HK-2 (cell line): ENCODE data around the gene KCND1.
A peak's percentile ranks its signal among the peaks of the same experiment; 100 is the strongest.

ENCODE experiments used
- DNase-seq: peaks from one replicate; pipeline ENCODE4 v3.0.0-alpha.2; 2018; ENCODE audit not compliant: unreplicated experiment

KCND1 gene

DNA sequence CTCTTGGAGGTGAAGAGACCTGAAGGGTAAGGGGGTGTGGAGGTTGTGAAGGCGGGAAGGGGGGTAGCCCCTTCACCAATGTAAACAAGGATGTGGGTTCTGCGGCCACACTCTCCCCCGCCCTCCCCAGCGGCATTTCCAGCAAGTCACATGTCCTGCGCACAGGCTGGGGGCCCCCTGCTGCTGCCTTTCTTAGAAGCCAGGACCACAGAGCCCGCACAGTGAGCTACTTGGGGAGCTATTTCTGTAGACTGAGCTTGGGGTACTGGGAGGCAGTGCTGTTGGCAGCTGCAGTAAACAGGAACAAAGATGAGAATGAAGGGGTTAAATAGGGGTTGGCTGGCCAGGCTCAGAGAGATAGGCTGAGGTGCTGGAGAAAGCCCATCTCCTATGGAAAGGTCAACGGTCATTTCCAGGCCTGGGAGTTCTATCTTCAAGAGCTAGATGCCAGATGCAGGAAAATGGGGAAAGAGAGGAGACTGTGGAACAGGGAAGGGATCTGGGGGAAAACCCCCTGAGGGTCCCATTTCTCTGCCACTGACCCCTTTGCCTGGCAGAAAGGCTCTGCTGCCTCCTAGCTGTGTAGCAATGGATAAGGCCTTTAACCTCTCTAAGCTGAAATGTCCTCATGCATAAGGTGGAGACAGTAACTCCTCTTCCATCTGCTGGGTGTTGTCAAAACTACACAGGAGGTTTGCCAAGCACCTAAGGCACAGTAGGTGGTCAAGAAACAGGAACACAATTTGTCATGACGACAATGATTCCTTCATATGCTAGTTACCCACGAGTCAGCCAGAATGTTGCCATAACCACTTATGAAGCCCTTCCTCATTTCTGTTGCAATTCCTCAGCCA lies 34.4 kb downstream of the KCND1 start:
- DNase-seq, result no peak

DNA sequence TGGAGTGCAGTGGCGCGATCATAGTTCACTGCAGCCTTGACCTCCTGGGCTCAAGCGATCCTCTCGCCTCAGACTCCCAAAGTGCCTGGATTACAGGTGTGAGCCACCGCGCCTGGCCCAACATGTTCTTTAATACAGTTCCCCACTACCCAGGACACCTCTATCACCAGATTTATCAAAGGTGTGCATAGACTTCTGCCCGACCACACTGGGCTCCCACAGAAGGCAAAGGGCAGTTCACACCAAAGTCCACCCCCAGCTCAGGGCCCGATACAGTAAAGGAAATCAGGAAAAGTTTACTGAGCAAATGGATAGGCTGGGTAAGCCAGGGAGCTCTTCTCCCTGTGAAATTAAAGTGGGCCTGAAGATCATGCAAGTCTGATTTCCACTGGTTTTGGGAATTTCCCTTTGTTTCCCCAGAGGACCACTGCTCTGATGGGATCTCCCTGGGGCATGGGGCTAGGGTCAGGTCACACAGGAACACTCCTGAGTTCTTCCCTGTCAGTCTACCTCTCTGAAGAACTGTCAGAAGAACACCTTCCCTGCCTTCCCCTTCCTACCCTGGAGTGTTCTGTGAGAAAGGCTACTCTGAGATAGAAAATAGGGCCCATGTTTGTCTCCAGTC lies 35.1 kb downstream of the KCND1 start:
- no peak for DNase-seq

DNA sequence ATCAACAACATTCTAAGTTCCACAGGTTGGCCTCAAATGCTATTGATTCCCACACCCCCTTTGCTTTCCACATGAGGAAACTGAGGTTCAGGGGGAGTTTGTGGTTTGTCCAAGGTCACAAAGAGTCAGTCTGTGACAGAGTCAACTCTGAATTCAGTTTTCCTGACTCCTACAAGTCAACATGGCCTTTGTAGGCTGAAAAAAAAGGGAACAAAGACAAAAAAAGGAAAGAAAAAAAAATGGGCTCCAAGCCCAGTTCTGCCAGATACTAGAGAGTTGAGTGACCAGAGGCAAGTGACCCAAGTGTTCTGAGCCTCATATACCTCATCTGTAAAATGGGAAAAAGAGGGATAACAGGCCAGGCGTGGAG lies 36.4 kb downstream of the KCND1 start:
- DNase-seq, result no peak

DNA sequence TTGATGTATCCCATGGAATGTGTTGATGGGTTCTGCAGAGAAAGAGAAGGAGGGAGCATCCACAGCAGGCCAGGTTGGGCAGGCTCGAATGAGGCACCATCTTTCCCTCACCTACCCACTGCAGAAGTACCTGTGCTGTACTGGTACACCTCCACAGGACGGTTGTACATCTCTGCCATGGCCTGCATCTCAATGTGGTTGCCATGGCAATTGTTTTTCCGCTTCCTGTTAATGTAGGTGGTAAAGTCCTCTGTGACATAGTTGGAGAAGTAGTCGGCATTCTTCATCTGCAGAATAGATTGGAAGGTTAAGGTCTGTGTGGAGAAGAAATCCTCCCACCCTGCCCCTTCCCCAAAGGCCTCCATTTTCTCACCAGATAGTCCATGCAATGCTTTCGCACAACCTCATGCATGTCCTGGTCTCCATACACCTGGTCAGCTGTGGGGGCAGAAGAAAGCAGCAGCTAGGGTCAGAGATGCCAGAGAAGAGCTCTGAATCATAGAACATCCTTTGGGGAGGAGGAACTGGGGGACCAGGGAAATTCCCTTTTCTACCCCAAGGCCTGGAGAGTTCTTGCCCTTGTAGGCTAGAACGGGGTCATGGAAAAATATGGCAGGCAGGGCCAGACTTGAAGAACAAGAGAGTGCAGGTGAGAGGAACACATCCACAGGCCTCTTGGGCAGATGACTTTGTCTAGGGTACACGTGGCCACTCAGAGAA lies 36.9 kb downstream of the KCND1 start:
- DNase-seq, result no peak

DNA sequence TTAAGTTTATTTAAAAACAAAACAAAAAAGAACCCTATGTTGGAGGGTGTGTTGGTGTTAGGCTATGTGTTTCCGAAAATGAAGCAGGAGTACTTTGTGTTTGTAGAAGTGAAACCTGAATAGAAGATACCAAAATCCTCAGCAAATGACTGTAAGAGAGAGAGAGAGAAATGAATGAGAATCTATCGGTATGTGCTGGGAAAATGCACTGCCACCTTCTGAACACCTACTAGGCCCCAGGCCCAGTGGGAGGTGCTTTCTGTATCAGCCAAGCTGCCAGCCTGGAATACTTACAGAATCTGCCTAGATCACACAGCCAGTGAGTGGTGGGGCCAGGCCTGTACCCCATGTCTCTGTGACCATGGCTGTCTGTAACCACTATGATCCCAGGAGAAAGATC lies 37.9 kb downstream of the KCND1 start:
- DNase-seq, result no peak

DNA sequence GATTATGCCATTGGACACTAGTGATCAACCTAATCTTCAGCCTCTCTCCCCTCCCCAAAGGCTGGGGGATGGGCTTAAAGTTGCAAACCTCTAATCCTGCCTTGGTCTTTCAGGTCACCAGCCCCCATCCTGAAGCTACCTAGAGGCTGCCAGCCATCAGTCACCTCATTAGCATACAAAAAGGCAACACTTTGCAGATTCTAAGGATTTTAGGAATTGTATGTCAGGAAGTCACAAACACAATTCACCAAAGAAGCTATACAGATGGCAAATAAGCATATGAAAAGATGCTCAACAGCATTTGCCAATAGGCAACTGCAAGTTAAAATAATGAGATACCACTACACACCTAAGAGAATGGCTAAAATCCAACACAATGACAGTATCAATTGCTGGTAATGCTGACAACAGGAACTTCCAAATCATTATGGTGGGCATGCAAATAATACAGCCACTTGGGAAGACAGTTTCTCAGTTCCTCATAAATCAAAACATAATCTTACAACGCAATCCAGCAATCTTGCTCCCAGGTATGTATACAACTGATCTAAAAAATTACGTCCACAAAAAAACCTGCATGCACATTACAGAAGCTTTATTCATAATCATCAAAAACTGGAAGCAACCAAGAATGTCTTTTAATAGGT lies 43.8 kb downstream of the KCND1 start:
- no peak for DNase-seq

DNA sequence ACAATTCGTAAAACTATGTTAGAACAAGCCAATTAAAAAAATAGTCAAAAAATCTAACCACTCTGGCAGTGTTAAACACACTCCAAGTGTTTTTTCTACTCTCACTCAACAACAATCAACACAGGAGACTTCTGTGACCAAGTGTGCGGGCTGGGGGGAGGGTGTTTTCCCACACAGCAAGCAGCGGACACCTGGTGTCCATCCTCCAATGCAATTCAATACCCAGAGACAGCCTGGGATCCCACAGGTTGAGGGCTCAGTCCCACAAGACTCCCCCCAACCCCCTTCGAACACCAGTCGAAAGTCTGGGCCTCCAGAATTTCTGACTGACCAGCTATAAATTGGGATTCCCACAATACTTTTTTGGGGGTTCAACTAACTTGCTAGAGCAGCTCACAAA lies 44.5 kb downstream of the KCND1 start:
- DNase-seq, result no peak

DNA sequence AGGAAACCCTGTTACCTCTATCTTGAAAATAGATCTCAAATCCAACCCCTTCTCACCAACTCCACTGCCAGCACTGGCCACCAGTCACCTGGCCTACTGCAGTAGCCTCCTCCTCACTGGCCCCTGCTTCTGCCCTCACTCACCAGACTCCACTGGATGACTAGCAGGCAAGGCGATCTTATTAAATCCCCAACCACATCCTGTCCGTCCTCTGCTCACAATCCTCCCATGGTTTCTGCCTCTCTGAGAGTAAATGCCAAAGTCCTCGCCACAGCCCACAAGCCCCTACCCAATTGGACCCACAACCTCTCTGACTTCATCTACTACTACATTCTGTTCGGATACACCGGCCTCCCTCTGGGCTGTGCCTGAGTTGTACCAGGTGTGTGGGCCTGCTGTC lies 47.4 kb downstream of the KCND1 start:
- DNase-seq, result no peak

DNA sequence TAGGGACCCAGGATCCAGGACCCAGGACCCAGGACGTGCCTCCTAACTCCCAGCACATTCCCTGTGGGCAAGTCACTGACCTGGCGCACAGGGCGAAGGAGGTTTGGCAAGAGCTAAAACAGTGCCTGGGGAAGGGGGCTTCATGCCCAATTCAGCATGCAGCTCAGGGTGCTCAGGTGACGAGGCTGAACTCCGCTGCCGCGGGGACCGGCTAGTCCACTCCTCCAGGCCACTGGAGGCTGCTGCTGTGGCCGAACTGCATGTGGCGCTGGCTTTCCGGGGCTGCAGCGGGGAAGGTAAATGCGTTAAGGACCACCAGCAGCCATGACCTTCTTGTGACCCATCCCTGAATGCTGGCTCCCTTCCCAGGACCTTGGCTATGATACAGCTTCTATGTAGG lies 47.9 kb downstream of the KCND1 start:
- DNase-seq, result no peak

DNA sequence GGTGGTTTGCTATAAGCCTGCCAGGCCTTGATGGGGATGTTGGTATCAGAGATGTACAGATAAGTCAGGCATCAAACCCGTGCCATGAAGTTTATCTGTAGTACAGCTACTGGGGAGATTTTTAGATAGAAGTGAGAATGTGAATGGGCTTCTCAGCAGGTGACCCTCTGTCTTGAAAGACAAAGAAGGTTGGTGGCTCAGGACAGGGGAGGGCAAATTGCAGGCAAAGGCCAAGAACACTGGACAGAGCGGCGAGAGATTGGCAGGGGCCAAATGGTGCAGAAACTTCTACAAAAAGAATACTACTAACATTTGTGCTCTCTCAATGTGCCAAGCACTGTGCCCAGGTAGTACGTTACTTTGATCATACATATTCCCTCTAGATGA lies 50.9 kb downstream of the KCND1 start:
- no peak for DNase-seq

DNA sequence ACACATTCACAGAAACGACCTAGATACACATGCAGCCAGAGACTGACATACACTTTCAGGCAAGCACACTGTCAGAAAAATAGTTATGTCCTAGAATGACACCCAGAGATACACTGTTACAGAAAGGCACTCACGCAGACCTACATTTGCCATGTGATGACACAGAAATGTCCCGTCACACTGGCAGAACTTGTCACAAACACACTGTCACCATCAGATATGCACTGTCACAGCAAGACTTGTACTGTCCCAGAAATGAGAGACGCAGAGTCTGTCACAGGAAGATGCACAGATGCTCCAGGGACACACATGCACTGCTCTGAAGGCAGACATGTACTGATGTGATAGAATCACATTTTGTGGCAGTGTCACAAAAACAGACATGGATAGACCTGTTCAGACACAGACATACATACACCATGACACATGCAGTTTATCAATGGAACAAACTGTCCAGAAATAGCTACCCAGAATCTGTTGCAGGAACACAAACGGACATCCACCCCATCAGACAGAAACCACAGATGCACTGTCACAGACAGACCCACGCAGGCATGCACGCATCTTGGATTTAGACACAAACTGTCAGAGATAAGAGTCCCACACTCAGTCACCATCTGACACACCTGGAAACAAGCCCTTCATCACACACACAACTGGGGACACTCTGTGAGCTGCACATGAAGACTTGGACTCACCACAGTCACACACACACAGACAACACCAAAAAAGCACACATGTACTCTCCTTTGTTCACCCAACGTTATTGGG lies 51.5 kb downstream of the KCND1 start:
- DNase-seq, result no peak

DNA sequence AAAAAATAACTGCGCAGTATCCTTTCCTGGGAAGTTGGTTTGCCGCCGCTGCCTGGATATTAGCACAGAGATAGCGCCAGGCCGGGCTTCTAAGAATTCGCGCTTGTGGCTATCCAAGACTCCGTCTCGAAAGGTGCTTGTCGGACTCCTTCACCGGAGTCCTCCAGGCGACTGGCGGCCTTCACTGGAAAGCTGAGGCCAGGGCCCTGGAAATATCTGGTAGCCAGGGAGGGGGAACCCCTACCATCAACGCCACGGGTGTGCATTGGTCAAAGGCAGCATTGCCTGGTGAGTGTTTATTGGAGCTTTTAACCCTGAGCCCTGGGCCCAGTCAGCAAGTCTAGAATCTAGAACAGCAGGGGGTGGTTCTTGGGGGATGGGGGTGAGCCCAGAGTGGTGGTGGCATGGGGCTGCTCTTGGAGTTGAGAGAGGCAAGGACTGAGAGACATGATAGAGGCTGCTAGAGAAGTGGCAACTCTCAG lies 52.2 kb downstream of the KCND1 start:
- DNase-seq, result no peak

DNA sequence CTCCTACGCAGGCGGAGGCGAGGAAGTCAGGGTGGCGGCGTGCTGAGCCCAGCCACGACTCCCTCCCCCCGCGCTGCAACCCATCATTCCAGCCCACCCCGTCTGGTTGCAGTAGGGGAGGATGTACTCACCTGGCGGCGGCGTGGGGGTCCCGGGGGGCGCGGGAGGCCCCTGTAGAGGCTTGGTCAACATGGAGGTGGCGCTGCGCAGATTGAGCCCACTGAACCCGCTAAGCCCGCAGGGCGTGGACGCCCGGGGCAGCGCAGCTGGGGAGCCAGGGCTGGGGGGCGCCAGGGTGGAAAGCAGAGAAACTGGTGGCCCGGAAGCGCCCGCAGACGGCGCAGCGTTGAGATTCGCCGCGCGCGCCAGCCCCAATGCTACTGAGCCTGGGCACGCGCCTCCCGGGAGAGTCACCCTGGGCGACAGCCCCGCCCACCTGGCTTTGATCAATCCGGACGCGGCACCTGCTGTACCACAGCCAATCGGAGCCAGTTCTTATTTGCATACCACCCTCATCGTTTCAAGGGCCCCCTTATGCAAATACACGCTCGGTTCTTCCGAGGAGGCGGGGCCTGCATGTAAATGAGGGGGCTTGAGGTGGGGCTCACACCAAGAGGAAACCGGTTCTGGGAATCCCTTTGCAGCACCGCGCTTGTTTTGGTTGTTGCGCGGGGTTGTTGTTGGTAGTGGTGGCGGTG lies 52.9 kb downstream of the KCND1 start, which contains the start of gene PIM2:
Gene PIM2, minus strand, starts transcription at position 382 of the 698 bp plus-strand sequence. Its CDS starts 190 bp downstream, at position 192.
- peak; percentile 91 for DNase-seq

DNA sequence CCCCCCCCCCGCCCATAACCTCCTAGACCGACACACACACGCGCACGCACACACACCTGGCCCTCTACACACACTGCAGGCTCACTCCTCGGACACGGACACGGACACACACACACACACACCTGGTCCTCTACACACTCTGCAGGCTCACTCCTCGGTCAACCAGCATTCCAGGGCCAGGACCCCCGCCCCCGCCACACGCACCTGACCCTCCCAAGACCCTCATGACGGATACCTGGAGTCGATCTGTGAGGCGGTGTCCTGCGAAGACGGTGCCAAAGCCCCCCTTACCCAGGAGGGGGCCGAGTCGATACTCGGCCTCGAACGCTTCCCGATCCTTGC lies 53.4 kb downstream of the KCND1 start:
- DNase-seq, result peak; percentile 32

DNA sequence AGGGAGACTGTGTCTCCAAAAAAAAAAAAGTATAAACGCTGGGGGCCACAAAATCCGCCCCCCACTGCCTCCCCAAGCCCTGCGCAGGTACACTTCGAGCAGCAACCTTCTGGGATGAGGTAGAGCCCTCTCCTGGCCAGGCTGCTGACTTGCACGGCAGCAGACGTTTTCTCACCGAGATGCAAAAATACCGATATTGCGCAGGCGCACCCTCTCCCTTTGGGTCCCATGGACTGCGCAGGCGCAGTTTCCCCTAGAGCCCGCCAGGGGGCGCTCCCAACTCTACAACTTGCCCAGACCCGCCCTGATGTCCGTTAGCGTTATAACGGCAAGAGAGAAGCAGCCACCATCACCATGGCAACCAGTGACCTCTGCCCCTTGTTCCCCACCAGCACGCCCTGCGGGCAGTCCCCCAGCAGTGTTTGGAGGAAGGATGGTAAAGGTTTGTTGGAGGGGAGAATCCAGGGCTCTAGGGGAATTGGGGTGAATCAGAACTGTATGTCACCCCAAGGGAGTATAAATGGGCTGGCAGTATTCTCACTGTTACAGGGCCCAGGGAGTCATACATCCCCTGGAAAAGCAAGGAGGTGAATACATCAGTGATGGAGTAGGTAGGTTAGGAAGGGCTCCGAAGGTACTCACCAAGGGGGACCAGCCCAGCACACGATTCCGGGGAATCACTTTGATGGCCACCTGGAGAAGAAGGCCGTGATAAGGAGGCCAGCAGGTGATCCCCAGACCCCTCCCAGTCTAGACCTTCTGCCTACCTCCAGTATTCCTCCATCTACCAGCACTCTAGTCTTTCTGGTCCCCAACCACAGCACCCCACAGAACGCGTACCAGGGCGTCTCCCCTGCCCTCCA lies 54.3 kb downstream of the KCND1 start:
- DNase-seq, result peak; percentile 90

DNA sequence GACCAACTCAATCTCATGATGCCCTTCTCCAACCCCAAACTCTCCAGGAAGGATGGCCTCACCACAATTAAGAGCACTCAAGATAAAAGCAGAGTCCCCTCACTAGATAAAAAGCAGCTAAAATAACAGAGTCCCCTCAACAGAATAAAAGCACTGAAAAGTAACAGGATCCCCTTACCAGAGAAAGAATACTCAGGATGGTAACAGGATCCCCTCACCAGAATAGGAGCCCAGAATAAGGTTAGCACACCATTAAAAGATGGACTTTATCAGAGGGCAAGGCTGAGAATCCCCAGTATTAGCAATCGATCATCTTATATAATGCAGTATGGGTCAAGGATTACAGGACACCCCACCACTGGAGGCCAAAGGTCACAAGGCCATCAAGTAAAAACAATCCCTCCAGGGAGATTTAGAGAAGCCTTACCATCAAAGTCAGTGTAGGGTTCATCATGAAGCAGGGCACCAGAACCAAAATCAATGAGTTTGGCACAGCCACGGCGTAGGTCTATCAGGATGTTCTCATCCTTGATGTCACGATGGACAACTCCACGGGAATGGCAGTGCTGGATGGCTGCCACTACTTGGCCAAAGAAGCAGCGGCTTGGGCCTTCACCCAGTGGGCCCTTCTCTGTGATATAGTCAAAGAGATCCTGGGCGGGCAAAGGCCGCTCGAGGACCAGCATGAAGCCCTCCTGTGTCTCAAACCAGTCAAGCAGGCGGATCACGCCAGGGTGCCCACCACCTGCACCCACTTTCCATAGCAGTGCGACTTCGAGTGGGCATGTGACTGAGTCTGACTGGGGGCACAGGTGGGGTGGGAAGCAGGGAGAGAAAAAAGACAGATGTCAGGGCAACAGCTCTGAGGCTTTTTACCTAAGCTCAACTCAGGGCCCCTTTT lies 56.8 kb downstream of the KCND1 start:
- no peak for DNase-seq

DNA sequence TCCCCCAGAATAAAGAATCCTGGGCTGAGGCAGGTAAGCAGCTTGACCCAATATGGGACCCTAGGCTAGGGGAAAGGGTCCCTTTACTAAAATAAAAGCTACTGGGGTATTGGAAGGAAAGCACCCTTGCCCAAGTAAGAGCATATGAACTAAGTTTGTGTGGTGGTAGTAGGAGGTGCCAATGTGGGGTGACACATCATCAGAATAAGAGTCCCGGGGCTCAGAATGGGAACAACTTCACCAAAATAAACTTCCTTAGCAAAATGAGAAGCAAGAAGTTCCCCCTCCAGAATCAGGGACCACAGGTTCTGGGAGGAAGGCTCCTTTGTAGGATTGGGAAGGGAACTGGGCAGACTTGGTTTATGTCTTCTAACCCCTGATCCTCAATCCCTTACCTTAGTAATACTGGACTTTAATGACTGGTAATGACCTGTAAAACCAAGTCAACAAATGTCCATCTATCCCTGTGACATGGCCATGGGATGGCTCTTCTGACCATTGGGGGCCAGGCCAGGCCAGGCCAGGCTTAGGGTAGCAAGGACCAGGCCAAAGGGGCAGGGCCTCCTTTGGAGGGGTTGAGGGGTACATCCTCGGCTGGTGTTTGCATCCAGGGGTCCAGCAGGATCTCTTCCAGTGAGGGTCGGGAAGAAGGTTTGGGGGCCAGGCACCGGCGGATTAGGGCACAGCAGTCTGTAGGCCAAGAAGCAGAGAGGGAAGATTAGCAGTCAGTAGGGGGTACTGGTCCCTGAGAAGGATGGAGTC lies 57.9 kb downstream of the KCND1 start:
- no peak for DNase-seq
